HCT116 (cell line): ENCODE data around the gene B3GNT5.

Experiments
- EGR1 ChIP-seq: IDR thresholded peaks from 2 replicates; pipeline ENCODE4 v1.6.1; 2012; ENCODE audit warnings: low read depth
- EZH2 ChIP-seq: fragments of 200-600 bp; sonication (generic); IDR thresholded peaks from 2 replicates; pipeline ENCODE4 v1.6.1; 2017; ENCODE audit warnings: antibody characterized with exemption, mixed run types
- POLR2AphosphoS5 ChIP-seq: IDR thresholded peaks from 2 replicates; pipeline ENCODE4 v1.6.1; 2011; ENCODE audit warnings: mild to moderate bottlenecking, low read depth, low read length, moderate library complexity
- SIN3A ChIP-seq: IDR thresholded peaks from 2 replicates; pipeline ENCODE4 v1.6.1; 2012; ENCODE audit warnings: low read depth
- SP1 ChIP-seq: IDR thresholded peaks from 2 replicates; pipeline ENCODE4 v1.6.1; 2012; ENCODE audit warnings: low read depth
- TF ChIP-seq, protein P1 (sequence below), 3 experiments: fragments of 200-600 bp in 1 of 3; sonication (generic) in 1 of 3; IDR thresholded peaks in 2 of 3; conservative IDR thresholded peaks in 1 of 3; 2 replicates each; pipeline ENCODE4 v1.5.1; 2012 to 2017; ENCODE audit warnings: low read depth in 2 of 3, low read length in 2 of 3, antibody characterized with exemption in 1 of 3, borderline replicate concordance in 1 of 3, control low read depth in 1 of 3, mild to moderate bottlenecking in 1 of 3, mixed read lengths in 1 of 3, mixed run types in 1 of 3, moderate library complexity in 1 of 3; ENCODE audit not compliant: insufficient read depth in 1 of 3
- TF ChIP-seq, protein P2 (sequence below): IDR thresholded peaks from 2 replicates; pipeline ENCODE4 v1.6.1; 2012; ENCODE audit warnings: low read depth

DNA sequence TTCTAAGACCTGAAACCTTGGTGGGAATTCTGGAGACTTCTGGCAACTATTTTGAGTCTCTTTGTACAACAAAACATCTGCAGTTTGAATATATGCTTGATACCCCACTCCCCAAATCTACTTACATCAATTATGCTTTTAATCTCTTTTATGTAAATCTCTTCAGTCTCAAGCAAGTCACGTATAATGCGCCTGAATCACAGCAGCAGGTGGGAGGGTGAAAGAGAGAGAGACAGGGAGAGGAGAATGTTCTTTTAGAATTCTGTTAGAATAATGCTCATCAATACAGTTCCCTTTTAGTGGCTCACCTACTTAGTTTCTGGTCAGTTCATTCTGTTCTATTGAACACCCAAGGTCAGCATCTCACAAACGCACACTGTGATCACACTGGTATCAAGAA is 22.2 kb upstream of the B3GNT5 start:
- TF ChIP-seq, protein P1, sequence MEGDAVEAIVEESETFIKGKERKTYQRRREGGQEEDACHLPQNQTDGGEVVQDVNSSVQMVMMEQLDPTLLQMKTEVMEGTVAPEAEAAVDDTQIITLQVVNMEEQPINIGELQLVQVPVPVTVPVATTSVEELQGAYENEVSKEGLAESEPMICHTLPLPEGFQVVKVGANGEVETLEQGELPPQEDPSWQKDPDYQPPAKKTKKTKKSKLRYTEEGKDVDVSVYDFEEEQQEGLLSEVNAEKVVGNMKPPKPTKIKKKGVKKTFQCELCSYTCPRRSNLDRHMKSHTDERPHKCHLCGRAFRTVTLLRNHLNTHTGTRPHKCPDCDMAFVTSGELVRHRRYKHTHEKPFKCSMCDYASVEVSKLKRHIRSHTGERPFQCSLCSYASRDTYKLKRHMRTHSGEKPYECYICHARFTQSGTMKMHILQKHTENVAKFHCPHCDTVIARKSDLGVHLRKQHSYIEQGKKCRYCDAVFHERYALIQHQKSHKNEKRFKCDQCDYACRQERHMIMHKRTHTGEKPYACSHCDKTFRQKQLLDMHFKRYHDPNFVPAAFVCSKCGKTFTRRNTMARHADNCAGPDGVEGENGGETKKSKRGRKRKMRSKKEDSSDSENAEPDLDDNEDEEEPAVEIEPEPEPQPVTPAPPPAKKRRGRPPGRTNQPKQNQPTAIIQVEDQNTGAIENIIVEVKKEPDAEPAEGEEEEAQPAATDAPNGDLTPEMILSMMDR (IDR thresholded peaks at IDR 0.05 in 2 of 3, conservative IDR thresholded peaks at IDR 0.05 in 1 of 3; ENCODE audit: borderline replicate concordance in 1 of 3, insufficient read depth in 1 of 3, low read depth in 2 of 3, low read length in 2 of 3), result no peak
- TF ChIP-seq EZH2 (no peak), SP1 (no peak), SIN3A (no peak), POLR2AphosphoS5 (no peak), EGR1 (no peak)
- TF ChIP-seq, protein P2, sequence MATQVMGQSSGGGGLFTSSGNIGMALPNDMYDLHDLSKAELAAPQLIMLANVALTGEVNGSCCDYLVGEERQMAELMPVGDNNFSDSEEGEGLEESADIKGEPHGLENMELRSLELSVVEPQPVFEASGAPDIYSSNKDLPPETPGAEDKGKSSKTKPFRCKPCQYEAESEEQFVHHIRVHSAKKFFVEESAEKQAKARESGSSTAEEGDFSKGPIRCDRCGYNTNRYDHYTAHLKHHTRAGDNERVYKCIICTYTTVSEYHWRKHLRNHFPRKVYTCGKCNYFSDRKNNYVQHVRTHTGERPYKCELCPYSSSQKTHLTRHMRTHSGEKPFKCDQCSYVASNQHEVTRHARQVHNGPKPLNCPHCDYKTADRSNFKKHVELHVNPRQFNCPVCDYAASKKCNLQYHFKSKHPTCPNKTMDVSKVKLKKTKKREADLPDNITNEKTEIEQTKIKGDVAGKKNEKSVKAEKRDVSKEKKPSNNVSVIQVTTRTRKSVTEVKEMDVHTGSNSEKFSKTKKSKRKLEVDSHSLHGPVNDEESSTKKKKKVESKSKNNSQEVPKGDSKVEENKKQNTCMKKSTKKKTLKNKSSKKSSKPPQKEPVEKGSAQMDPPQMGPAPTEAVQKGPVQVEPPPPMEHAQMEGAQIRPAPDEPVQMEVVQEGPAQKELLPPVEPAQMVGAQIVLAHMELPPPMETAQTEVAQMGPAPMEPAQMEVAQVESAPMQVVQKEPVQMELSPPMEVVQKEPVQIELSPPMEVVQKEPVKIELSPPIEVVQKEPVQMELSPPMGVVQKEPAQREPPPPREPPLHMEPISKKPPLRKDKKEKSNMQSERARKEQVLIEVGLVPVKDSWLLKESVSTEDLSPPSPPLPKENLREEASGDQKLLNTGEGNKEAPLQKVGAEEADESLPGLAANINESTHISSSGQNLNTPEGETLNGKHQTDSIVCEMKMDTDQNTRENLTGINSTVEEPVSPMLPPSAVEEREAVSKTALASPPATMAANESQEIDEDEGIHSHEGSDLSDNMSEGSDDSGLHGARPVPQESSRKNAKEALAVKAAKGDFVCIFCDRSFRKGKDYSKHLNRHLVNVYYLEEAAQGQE, result no peak
